ENCODE data around the gene MERTK. TPM values are rescaled to one million over a fixed set of nuclear protein-coding genes. Genes with fewer than 3 reads are reported as not detected.

Gene MERTK
- total RNA-seq, 1 experiment from 2014 or later: 39.2 TPM

GRCh38 chr2:112026509-112026908 lies 128.1 kb downstream of the MERTK start:
- Histone ChIP-seq H3K36me3 (ENCODE audit: control insufficient read depth, insufficient read depth, low read length) (peaks cover 5% of the 10 kb centered on the region), H3K27me3 (replicated peaks; ENCODE audit: control insufficient read depth, insufficient read depth, low read length) (no peaks in the 10 kb centered on the region), H3K9me3 (no peaks in the 10 kb centered on the region), H3K4me3 (ENCODE audit: low read depth, low read length) (no peak overlapping the region), H3K4me1 (peaks cover 4% of the 10 kb centered on the region; the same call in 1 of the 2 replicates)
- no peaks in the 10 kb centered on the region for H3K27me3 Mint-ChIP-seq (ENCODE audit: insufficient read depth, unreplicated experiment)
- no peak for TF ChIP-seq CTCF (IDR thresholded peaks at IDR 0.05; ENCODE audit: insufficient read depth in 1 of 2, low read depth in 1 of 2, low read length in 1 of 2, severe bottlenecking in 1 of 2, unreplicated experiment in 1 of 2)
- intact Hi-C loops (cut with micrococcal nuclease; ENCODE audit: unreplicated experiment): no loop called here
- H3K4me3 Mint-ChIP-seq (ENCODE audit: unreplicated experiment): no peak overlapping the region
- H3K27ac Mint-ChIP-seq (ENCODE audit: unreplicated experiment): no peak overlapping the region
- no TSS peak for BruUV-seq (replicated peaks)
- ChIA-PET POLR2A (no interaction called here), CTCF (no interaction called here)
- peaks cover 75% of the 10 kb centered on the region for H3K36me3 Mint-ChIP-seq (ENCODE audit: insufficient read depth, unreplicated experiment)
- DNase-seq: no peak
- peaks cover 4% of the 10 kb centered on the region for H3K4me1 Mint-ChIP-seq (ENCODE audit: low read depth, unreplicated experiment)
- no peaks in the 10 kb centered on the region for H3K9me3 Mint-ChIP-seq (ENCODE audit: unreplicated experiment)

- BruUV-seq (replicated peaks): no TSS peak
- Mint-ChIP-seq H3K36me3 (ENCODE audit: insufficient read depth, unreplicated experiment) (peaks cover 68% of the 10 kb centered on the region), H3K27ac (ENCODE audit: unreplicated experiment) (no peak overlapping the region), H3K9me3 (ENCODE audit: unreplicated experiment) (no peaks in the 10 kb centered on the region), H3K4me3 (ENCODE audit: unreplicated experiment) (no peak overlapping the region), H3K4me1 (ENCODE audit: low read depth, unreplicated experiment) (no peaks in the 10 kb centered on the region), H3K27me3 (ENCODE audit: insufficient read depth, unreplicated experiment) (no peaks in the 10 kb centered on the region)
- H3K27me3 ChIP-seq (replicated peaks; ENCODE audit: control insufficient read depth, insufficient read depth, low read length): no peaks in the 10 kb centered on the region
- peaks cover 2% of the 10 kb centered on the region for H3K36me3 ChIP-seq (ENCODE audit: control insufficient read depth, insufficient read depth, low read length)
- no peaks in the 10 kb centered on the region for H3K4me1 ChIP-seq
- intact Hi-C loops (cut with micrococcal nuclease; ENCODE audit: unreplicated experiment): no loop called here
- TF ChIP-seq CTCF (IDR thresholded peaks at IDR 0.05; ENCODE audit: insufficient read depth in 1 of 2, low read depth in 1 of 2, low read length in 1 of 2, severe bottlenecking in 1 of 2, unreplicated experiment in 1 of 2): no peak
- H3K9me3 ChIP-seq: no peaks in the 10 kb centered on the region
- no peak overlapping the region for H3K4me3 ChIP-seq (ENCODE audit: low read depth, low read length)
- CTCF ChIA-PET: no interaction called here
- POLR2A ChIA-PET: no interaction called here
- DNase-seq: no peak
Measured at GRCh38 chr2:112027767-112028166, 129.4 kb downstream of the MERTK start.

GRCh38 chr2:112029164-112029563 lies 130.8 kb downstream of the MERTK start:
- no peak overlapping the region for H3K4me3 ChIP-seq (ENCODE audit: low read depth, low read length)
- no TSS peak for BruUV-seq (replicated peaks)
- no peaks in the 10 kb centered on the region for H3K4me1 Mint-ChIP-seq (ENCODE audit: low read depth, unreplicated experiment)
- H3K36me3 Mint-ChIP-seq (ENCODE audit: insufficient read depth, unreplicated experiment): peaks cover 59% of the 10 kb centered on the region
- DNase-seq: no peak
- CTCF ChIA-PET: interaction anchor here (1.1 kb wide), 1 partner anchor 142 kb away, joined by 4 read pairs; no protein-coding TSS in a partner anchor
- H3K27me3 ChIP-seq (replicated peaks; ENCODE audit: control insufficient read depth, insufficient read depth, low read length): no peaks in the 10 kb centered on the region
- H3K27ac Mint-ChIP-seq (ENCODE audit: unreplicated experiment): no peak overlapping the region
- intact Hi-C loops (cut with micrococcal nuclease; ENCODE audit: unreplicated experiment): no loop called here
- peaks cover 2% of the 10 kb centered on the region for H3K36me3 ChIP-seq (ENCODE audit: control insufficient read depth, insufficient read depth, low read length)
- no peaks in the 10 kb centered on the region for H3K9me3 Mint-ChIP-seq (ENCODE audit: unreplicated experiment)
- no peak for TF ChIP-seq CTCF (IDR thresholded peaks at IDR 0.05; ENCODE audit: insufficient read depth in 1 of 2, low read depth in 1 of 2, low read length in 1 of 2, severe bottlenecking in 1 of 2, unreplicated experiment in 1 of 2)
- no peak overlapping the region for H3K4me3 Mint-ChIP-seq (ENCODE audit: unreplicated experiment)
- H3K4me1 ChIP-seq: no peaks in the 10 kb centered on the region
- H3K9me3 ChIP-seq: no peaks in the 10 kb centered on the region
- H3K27me3 Mint-ChIP-seq (ENCODE audit: insufficient read depth, unreplicated experiment): no peaks in the 10 kb centered on the region
- POLR2A ChIA-PET: no interaction called here

Data from Caco-2 (cell line).